CD4-positive, alpha-beta T cell (primary cell): Measurements from ENCODE around the gene ZSCAN9. TPM values are rescaled to one million over a fixed set of nuclear protein-coding genes. Genes with fewer than 3 reads are reported as not detected.

Experiments
- ATAC-seq: fragments of 200-7000 bp; cut with Tn5 transposase; one replicate; pipeline ENCODE4 v1.10.0; 2022; ENCODE audit warnings: mild to moderate bottlenecking; ENCODE audit not compliant: poor library complexity
- CTCF ChIA-PET: fragments of 350-600 bp; sonication (Branson Sonifier 250); formaldehyde crosslinking; loops from one replicate; lab custom pipeline; 2021; ENCODE audit warnings: antibody characterized with exemption, inconsistent platforms; lab: Charles Lee
- POLR2A ChIA-PET: fragments of 350-600 bp; sonication (Branson Sonifier 250); formaldehyde crosslinking; loops from one replicate; lab custom pipeline; 2021; ENCODE audit warnings: antibody characterized with exemption, inconsistent platforms; lab: Charles Lee
- DNase-seq, 14 experiments: peaks; one replicate each; pipeline ENCODE4 v3.0.0-alpha.2; 2013 to 2020; ENCODE audit warnings: mixed read lengths in 2 of 14
- H3K27ac ChIP-seq, 2 donors: one replicate each; pipeline versions ENCODE4 v1.5.1 to v1.7.0; 2013; ENCODE audit warnings: low read length in 2 of 2, low read depth in 1 of 2, mild to moderate bottlenecking in 1 of 2
- H3K27me3 ChIP-seq, 2 experiments: 1 replicate in 1 of 2; 2 replicates in 1 of 2; pipeline versions ENCODE4 v1.6.1 to v1.7.0; 2013; ENCODE audit warnings: low read length in 2 of 2, control low read depth in 1 of 2, mild to moderate bottlenecking in 1 of 2, moderate library complexity in 1 of 2; ENCODE audit not compliant: insufficient read depth in 2 of 2, control insufficient read depth in 1 of 2
- H3K36me3 ChIP-seq: one replicate; pipeline ENCODE4 v1.6.1; 2013; ENCODE audit warnings: low read length, control low read depth; ENCODE audit not compliant: insufficient read depth
- H3K4me1 ChIP-seq: one replicate; pipeline ENCODE4 v1.6.1; 2013; ENCODE audit warnings: low read length, control low read depth; ENCODE audit not compliant: insufficient read depth
- H3K4me3 ChIP-seq: one replicate; pipeline ENCODE4 v1.5.1; 2013; ENCODE audit warnings: mild to moderate bottlenecking, low read length, moderate library complexity
- H3K9me3 ChIP-seq, 2 experiments: 1 replicate in 1 of 2; 2 replicates in 1 of 2; pipeline versions ENCODE4 v1.6.1 to v1.7.0; 2013; ENCODE audit warnings: low read length in 2 of 2, mild to moderate bottlenecking in 2 of 2, control low read depth in 1 of 2, moderate library complexity in 1 of 2; ENCODE audit not compliant: control insufficient read depth in 1 of 2, insufficient read depth in 1 of 2
- H3K27ac Mint-ChIP-seq: one replicate; pipeline ENCODE4 v1.8.0; 2020; ENCODE audit warnings: mixed read lengths
- H3K27me3 Mint-ChIP-seq: one replicate; pipeline ENCODE4 v1.8.0; 2021; ENCODE audit warnings: mixed read lengths
- H3K36me3 Mint-ChIP-seq: one replicate; pipeline ENCODE4 v1.8.0; 2021; ENCODE audit warnings: low read depth, mixed read lengths
- H3K4me1 Mint-ChIP-seq: one replicate; pipeline ENCODE4 v1.8.0; 2021; ENCODE audit warnings: low read depth, mixed read lengths
- H3K4me3 Mint-ChIP-seq: one replicate; pipeline ENCODE4 v1.8.0; 2020; ENCODE audit warnings: mild to moderate bottlenecking, mixed read lengths
- H3K9me3 Mint-ChIP-seq: one replicate; pipeline ENCODE4 v1.8.0; 2020; ENCODE audit warnings: mixed read lengths
- intact Hi-C, 2 experiments: fragments of 100-400 bp; cut with DNase I in 1 of 2; cut with micrococcal nuclease in 1 of 2; formaldehyde crosslinking; loops; one replicate each; pipeline versions ENCODE4 v1.15.1 to v1.9.0; 2023 to 2025; cut with DNase I, micrococcal nuclease
- total RNA-seq, 174 experiments: library from RNA in 2 of 174; stranded (reverse) in 2 of 174; gene quantifications; one replicate each; pipeline ENCODE4 v1.2.3 and lab custom pipeline; 2021 to 2026
- TF ChIP-seq, protein P1 (sequence below): fragments of 200-600 bp; IDR thresholded peaks from one replicate; pipeline ENCODE4 v1.8.0; 2022; ENCODE audit warnings: antibody characterized with exemption, mild to moderate bottlenecking

Gene ZSCAN9
- total RNA-seq, 2 experiments from 2014 or later = 0.85 to 0.89 TPM

DNA sequence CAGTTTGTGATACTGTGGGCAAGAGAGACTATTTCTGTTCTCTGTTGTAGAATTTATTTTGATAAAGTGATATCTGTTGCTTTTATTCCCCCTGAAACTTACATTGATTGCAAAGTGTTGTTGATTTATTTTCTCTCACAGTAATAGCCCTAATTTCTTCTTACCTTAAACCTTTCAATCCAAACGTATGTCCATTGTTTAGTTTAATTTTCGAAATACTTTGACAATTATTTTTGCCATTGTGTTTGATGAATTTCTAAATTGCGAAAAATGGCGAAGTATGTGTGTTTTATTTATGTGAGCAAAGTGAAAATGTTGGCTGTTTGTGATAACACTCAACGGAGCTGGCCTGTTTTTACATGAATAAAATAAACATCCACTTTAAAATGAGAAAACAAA, 41.5 kb downstream of the ZSCAN9 start:
- peaks cover 8% of the 10 kb centered on the region for H3K4me1 ChIP-seq
- TF ChIP-seq, protein P1, sequence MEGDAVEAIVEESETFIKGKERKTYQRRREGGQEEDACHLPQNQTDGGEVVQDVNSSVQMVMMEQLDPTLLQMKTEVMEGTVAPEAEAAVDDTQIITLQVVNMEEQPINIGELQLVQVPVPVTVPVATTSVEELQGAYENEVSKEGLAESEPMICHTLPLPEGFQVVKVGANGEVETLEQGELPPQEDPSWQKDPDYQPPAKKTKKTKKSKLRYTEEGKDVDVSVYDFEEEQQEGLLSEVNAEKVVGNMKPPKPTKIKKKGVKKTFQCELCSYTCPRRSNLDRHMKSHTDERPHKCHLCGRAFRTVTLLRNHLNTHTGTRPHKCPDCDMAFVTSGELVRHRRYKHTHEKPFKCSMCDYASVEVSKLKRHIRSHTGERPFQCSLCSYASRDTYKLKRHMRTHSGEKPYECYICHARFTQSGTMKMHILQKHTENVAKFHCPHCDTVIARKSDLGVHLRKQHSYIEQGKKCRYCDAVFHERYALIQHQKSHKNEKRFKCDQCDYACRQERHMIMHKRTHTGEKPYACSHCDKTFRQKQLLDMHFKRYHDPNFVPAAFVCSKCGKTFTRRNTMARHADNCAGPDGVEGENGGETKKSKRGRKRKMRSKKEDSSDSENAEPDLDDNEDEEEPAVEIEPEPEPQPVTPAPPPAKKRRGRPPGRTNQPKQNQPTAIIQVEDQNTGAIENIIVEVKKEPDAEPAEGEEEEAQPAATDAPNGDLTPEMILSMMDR = no peak
- intact Hi-C loops = loop anchor here in 1 of 2 experiments (5.0 kb wide), 4 partner anchors 81 to 184 kb away; partner anchors contain the start of genes ZKSCAN3, ZKSCAN8, ZNF165 and ZSCAN12
- H3K27me3 Mint-ChIP-seq = peaks cover 3% of the 10 kb centered on the region
- H3K27ac Mint-ChIP-seq = no peak overlapping the region
- DNase-seq (no peak), ATAC-seq (no peak)
- ChIA-PET CTCF (interaction anchor here (0.7 to 3.2 kb wide), 6 partner anchors 8 to 1140 kb away, joined by 3 to 18 read pairs (median 3); partner anchors contain the start of genes NKAPL and ZKSCAN3), POLR2A (interaction anchor here (0.6 to 3.5 kb wide), 20 partner anchors 11 to 1488 kb away, joined by 3 to 71 read pairs (median 4); partner anchors contain the start of genes PGBD1, ZKSCAN3, ZKSCAN4 and ZKSCAN8)
- H3K9me3 Mint-ChIP-seq = no peaks in the 10 kb centered on the region
- H3K27me3 ChIP-seq = no peaks in the 10 kb centered on the region
- H3K27ac ChIP-seq = peak overlapping the region; percentile 51 to 80
- H3K4me3 Mint-ChIP-seq = no peak overlapping the region
- peaks cover 5% of the 10 kb centered on the region for H3K36me3 ChIP-seq
- peaks cover 14% of the 10 kb centered on the region for H3K36me3 Mint-ChIP-seq
- H3K4me1 Mint-ChIP-seq = peaks cover 19% of the 10 kb centered on the region
- H3K4me3 ChIP-seq = peak overlapping the region; percentile 70
- no peaks in the 10 kb centered on the region for H3K9me3 ChIP-seq

DNA sequence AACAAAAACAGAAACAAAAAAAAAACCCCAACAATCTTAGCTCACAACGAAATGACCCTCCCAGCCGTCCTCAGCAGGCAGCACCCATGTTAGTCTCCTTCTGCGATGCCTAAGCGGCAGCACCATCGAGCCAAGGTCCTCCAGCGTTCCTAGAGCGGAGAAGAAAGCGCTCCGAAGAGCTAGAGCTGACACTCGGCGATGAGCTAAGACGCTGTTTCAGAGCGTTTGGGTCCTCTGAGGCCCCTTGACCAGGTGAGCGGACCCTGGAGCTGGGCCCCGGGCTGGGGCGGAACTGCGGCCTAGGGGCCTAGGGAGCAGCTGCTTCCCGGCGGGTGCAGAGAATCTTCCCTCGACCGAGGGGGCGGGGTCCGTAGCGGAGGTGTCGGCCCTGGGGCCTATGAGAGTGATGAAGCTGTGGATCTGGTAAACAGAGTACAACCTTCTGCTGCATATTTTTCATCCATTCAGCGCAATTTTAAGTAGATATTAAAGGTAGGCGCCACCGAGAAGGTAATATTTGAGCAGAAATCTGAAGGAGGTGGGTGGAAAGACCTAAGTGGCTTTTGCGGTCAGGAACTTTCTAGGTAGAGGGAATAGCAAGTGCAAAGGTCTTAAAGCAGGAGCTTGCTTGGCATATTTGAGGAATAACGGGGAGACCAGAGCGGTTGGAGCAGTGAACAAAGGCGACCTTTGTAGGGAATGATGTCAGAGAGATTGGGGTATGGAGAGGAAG, 42.1 kb downstream of the ZSCAN9 start, which contains the start of gene ZSCAN26:
Gene ZSCAN26, plus strand, starts transcription at position 182 of the 733 bp plus-strand sequence. CDS start 4,777 bp downstream, outside the sequence.
- CTCF ChIA-PET = interaction anchor here (0.6 to 3.2 kb wide), 8 partner anchors 9 to 1140 kb away, joined by 3 to 18 read pairs (median 3); partner anchors contain the start of genes NKAPL, ZKSCAN3 and ZKSCAN4
- POLR2A ChIA-PET = interaction anchor here (0.6 to 3.5 kb wide), 27 partner anchors 10 to 1488 kb away, joined by 3 to 71 read pairs (median 4); partner anchors contain the start of genes PGBD1, ZKSCAN3, ZKSCAN4 and ZKSCAN8
- H3K4me3 ChIP-seq = peak within 1 kb of the TSS; percentile 70
- peaks cover 8% of the 10 kb centered on the region for H3K4me1 ChIP-seq
- TF ChIP-seq, protein P1 = no peak
- H3K27me3 Mint-ChIP-seq = peaks cover 2% of the 10 kb centered on the region
- H3K27me3 ChIP-seq = no peaks in the 10 kb centered on the region
- peaks cover 19% of the 10 kb centered on the region for H3K4me1 Mint-ChIP-seq
- H3K27ac ChIP-seq = peak within 1 kb of the TSS; percentile 51 to 80
- peak; percentile 78 to 93 (median 85) for DNase-seq
- H3K4me3 Mint-ChIP-seq = no peak within 1 kb of the TSS
- ATAC-seq = peak; percentile 95
- H3K36me3 ChIP-seq = peaks cover 11% of the 10 kb centered on the region
- no peak within 1 kb of the TSS for H3K27ac Mint-ChIP-seq
- H3K9me3 ChIP-seq = no peaks in the 10 kb centered on the region
- peaks cover 20% of the 10 kb centered on the region for H3K36me3 Mint-ChIP-seq
- H3K9me3 Mint-ChIP-seq = no peaks in the 10 kb centered on the region
- intact Hi-C loops = loop anchor here (1.0 to 5.0 kb wide), 6 partner anchors 15 to 185 kb away; partner anchors contain the start of genes ZKSCAN4 (in 2 of the 2), ZKSCAN3 (in 1 of the 2), ZKSCAN8 (in 1 of the 2) and ZNF165 (in 1 of the 2)

DNA sequence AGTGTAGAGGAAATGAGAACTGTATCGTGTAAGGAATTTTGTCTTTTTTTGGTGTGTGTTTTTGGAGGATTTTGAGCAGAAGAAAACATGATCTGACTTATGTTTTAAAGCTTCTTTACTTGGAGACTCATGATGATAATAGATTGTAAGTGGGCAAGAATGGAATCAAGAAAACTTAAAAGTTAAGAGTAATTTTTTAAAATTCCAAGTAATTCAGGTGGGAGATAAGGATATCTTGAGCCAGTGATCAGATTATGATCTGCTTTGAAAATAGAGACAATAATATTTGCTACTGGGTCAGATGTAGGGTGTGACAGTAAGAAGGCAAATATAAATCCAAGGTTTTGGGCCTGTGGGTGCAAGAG, 42.6 kb downstream of the ZSCAN9 start:
- Mint-ChIP-seq H3K36me3 (peaks cover 25% of the 10 kb centered on the region), H3K27me3 (no peaks in the 10 kb centered on the region), H3K9me3 (no peaks in the 10 kb centered on the region), H3K4me1 (peaks cover 19% of the 10 kb centered on the region), H3K4me3 (no peak overlapping the region), H3K27ac (no peak overlapping the region)
- Histone ChIP-seq H3K27ac (peak overlapping the region in 1 of 2 donors; percentile 80), H3K36me3 (peaks cover 16% of the 10 kb centered on the region), H3K4me1 (peaks cover 8% of the 10 kb centered on the region), H3K27me3 (no peaks in the 10 kb centered on the region), H3K9me3 (no peaks in the 10 kb centered on the region), H3K4me3 (peak overlapping the region; percentile 70)
- CTCF ChIA-PET = interaction anchor here (0.9 to 3.2 kb wide), 5 partner anchors 14 to 1141 kb away, joined by 3 to 18 read pairs (median 3); partner anchors contain the start of gene ZKSCAN3
- ATAC-seq (no peak), DNase-seq (no peak)
- TF ChIP-seq, protein P1 = no peak
- POLR2A ChIA-PET = interaction anchor here (0.7 to 3.5 kb wide), 21 partner anchors 9 to 788 kb away, joined by 3 to 71 read pairs (median 4); partner anchors contain the start of genes PGBD1, ZKSCAN3, ZKSCAN4 and ZKSCAN8
- intact Hi-C loops = loop anchor here (1.0 to 5.0 kb wide), 6 partner anchors 15 to 185 kb away; partner anchors contain the start of genes ZKSCAN4 (in 2 of the 2), ZKSCAN3 (in 1 of the 2), ZKSCAN8 (in 1 of the 2) and ZNF165 (in 1 of the 2)
